ENCODE results near the gene YIF1A. TPM values are rescaled to one million over a fixed set of nuclear protein-coding genes. Genes with fewer than 3 reads are reported as not detected.

The YIF1A gene
- polyA plus RNA-seq, 1 donor from 2014 or later, result 51.2 TPM

DNA sequence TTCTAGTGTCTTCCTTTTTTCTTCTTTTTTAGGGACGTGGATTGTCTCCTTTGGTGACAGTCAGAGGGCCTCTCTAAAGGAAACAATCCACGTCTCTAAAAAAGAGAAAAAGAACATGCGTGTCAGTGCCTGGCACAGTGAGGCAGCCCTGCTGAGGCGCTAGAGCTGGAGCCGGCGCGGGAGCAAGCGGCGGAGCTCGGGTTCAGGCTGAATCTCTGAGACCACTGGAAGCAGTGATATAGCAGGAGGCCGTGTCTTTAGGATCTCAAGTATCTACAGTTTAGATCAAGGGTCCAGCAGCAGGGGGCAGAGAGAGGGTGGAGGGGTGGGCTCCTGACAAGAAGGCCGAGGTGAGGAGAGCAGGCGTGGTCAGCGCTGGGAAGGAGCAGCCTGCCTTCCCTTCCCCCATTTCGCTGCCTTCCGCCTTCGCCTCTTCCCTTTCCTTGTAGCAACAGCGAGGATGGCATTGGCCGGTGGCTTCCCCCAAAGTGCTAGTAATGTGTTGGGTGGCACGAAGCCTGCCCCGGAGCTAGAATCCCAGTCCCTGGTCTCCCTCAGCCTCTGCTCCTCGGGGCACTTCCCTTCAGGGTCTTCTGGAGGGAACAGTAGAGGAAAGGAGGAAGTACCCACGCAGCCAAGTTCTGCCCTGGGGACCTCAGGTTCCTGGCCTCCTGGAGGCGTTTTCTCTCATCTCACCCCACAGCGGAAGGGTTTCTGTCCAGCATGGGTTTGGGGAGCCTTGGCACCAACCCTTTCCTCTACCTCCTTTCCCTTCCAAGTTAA, 48.8 kb downstream of the YIF1A start:
- Histone ChIP-seq H3K9me2 (ENCODE audit: insufficient read depth, low read length) (no peaks in the 10 kb centered on the region), H3K36me3 (ENCODE audit: insufficient read depth, low read length) (no peaks in the 10 kb centered on the region), H3K9me3 (ENCODE audit: low read length) (no peaks in the 10 kb centered on the region), H3K9ac (ENCODE audit: low read length) (no peak overlapping the region), H3K79me2 (replicated peaks; ENCODE audit: insufficient read depth, low read length) (no peaks in the 10 kb centered on the region), H3K27me3 (ENCODE audit: insufficient read depth, low read depth, low read length) (no peaks in the 10 kb centered on the region), H2AFZ (ENCODE audit: low read depth, low read length) (no peak overlapping the region), H3K27ac (ENCODE audit: low read length) (no peak overlapping the region), H3K4me3 (ENCODE audit: low read length) (no peak overlapping the region), H3K4me2 (ENCODE audit: low read length) (no peak overlapping the region), H3F3A (ENCODE audit: insufficient read depth, low read length, poor library complexity, severe bottlenecking) (no peaks in the 10 kb centered on the region), H4K20me1 (ENCODE audit: insufficient read depth) (no peaks in the 10 kb centered on the region)
- TF ChIP-seq POLR2AphosphoS5 (IDR thresholded peaks at IDR 0.05) (no peak), EP300 (conservative IDR thresholded peaks at IDR 0.05; ENCODE audit: poor library complexity, severe bottlenecking) (no peak), SMC3 (conservative IDR thresholded peaks at IDR 0.05; ENCODE audit: poor library complexity) (no peak), TAF1 (IDR thresholded peaks at IDR 0.05; ENCODE audit: low read depth) (no peak), MXI1 (conservative IDR thresholded peaks at IDR 0.05; ENCODE audit: poor library complexity, severe bottlenecking) (no peak), EZH2 (IDR thresholded peaks at IDR 0.05; ENCODE audit: borderline replicate concordance, insufficient read depth, low read length, poor library complexity, severe bottlenecking) (no peak), RAD21 (conservative IDR thresholded peaks at IDR 0.05) (no peak)
- TF ChIP-seq, protein P1, sequence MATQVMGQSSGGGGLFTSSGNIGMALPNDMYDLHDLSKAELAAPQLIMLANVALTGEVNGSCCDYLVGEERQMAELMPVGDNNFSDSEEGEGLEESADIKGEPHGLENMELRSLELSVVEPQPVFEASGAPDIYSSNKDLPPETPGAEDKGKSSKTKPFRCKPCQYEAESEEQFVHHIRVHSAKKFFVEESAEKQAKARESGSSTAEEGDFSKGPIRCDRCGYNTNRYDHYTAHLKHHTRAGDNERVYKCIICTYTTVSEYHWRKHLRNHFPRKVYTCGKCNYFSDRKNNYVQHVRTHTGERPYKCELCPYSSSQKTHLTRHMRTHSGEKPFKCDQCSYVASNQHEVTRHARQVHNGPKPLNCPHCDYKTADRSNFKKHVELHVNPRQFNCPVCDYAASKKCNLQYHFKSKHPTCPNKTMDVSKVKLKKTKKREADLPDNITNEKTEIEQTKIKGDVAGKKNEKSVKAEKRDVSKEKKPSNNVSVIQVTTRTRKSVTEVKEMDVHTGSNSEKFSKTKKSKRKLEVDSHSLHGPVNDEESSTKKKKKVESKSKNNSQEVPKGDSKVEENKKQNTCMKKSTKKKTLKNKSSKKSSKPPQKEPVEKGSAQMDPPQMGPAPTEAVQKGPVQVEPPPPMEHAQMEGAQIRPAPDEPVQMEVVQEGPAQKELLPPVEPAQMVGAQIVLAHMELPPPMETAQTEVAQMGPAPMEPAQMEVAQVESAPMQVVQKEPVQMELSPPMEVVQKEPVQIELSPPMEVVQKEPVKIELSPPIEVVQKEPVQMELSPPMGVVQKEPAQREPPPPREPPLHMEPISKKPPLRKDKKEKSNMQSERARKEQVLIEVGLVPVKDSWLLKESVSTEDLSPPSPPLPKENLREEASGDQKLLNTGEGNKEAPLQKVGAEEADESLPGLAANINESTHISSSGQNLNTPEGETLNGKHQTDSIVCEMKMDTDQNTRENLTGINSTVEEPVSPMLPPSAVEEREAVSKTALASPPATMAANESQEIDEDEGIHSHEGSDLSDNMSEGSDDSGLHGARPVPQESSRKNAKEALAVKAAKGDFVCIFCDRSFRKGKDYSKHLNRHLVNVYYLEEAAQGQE (IDR thresholded peaks at IDR 0.05; ENCODE audit: borderline replicate concordance), result no peak
- TF ChIP-seq, protein P2, sequence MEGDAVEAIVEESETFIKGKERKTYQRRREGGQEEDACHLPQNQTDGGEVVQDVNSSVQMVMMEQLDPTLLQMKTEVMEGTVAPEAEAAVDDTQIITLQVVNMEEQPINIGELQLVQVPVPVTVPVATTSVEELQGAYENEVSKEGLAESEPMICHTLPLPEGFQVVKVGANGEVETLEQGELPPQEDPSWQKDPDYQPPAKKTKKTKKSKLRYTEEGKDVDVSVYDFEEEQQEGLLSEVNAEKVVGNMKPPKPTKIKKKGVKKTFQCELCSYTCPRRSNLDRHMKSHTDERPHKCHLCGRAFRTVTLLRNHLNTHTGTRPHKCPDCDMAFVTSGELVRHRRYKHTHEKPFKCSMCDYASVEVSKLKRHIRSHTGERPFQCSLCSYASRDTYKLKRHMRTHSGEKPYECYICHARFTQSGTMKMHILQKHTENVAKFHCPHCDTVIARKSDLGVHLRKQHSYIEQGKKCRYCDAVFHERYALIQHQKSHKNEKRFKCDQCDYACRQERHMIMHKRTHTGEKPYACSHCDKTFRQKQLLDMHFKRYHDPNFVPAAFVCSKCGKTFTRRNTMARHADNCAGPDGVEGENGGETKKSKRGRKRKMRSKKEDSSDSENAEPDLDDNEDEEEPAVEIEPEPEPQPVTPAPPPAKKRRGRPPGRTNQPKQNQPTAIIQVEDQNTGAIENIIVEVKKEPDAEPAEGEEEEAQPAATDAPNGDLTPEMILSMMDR (IDR thresholded peaks at IDR 0.05; ENCODE audit: poor library complexity, severe bottlenecking), result no peak

DNA sequence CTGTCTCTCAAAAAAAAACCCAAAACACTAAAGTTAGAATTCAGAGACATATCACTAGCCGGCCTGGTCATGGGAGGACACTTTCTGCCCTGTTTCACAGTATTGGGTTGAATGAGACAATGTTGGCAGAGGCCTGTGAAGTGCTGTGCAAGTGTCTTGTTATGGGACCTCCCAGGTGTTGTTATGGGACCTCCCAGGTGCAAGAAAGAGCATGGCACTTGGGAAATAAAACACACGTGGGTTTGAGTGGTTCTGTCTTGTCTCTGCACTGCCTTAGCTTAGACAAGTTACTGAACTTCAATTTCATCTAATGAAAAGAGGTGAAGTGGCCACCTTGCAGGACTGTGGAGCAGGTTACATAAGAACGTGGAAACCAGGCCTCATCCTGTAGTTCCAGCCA, 49.4 kb downstream of the YIF1A start:
- Histone ChIP-seq H3K9me2 (ENCODE audit: insufficient read depth, low read length) (no peaks in the 10 kb centered on the region), H3K36me3 (ENCODE audit: insufficient read depth, low read length) (no peaks in the 10 kb centered on the region), H3K27ac (ENCODE audit: low read length) (no peak overlapping the region), H4K20me1 (ENCODE audit: insufficient read depth) (no peaks in the 10 kb centered on the region), H2AFZ (ENCODE audit: low read depth, low read length) (no peak overlapping the region), H3F3A (ENCODE audit: insufficient read depth, low read length, poor library complexity, severe bottlenecking) (no peaks in the 10 kb centered on the region), H3K9ac (ENCODE audit: low read length) (no peak overlapping the region), H3K4me2 (ENCODE audit: low read length) (no peak overlapping the region), H3K79me2 (replicated peaks; ENCODE audit: insufficient read depth, low read length) (no peaks in the 10 kb centered on the region), H3K4me3 (ENCODE audit: low read length) (no peak overlapping the region), H3K27me3 (ENCODE audit: insufficient read depth, low read depth, low read length) (no peaks in the 10 kb centered on the region), H3K9me3 (ENCODE audit: low read length) (no peaks in the 10 kb centered on the region)
- TF ChIP-seq, protein P2 (IDR thresholded peaks at IDR 0.05; ENCODE audit: poor library complexity, severe bottlenecking), result no peak
- no peak for TF ChIP-seq POLR2AphosphoS5 (IDR thresholded peaks at IDR 0.05)
- no peak for TF ChIP-seq SMC3 (conservative IDR thresholded peaks at IDR 0.05; ENCODE audit: poor library complexity)
- TF ChIP-seq RAD21 (conservative IDR thresholded peaks at IDR 0.05), result no peak
- no peak for TF ChIP-seq MXI1 (conservative IDR thresholded peaks at IDR 0.05; ENCODE audit: poor library complexity, severe bottlenecking)
- no peak for TF ChIP-seq EP300 (conservative IDR thresholded peaks at IDR 0.05; ENCODE audit: poor library complexity, severe bottlenecking)
- no peak for TF ChIP-seq TAF1 (IDR thresholded peaks at IDR 0.05; ENCODE audit: low read depth)
- TF ChIP-seq, protein P1 (IDR thresholded peaks at IDR 0.05; ENCODE audit: borderline replicate concordance), result no peak
- no peak for TF ChIP-seq EZH2 (IDR thresholded peaks at IDR 0.05; ENCODE audit: borderline replicate concordance, insufficient read depth, low read length, poor library complexity, severe bottlenecking)

All from neural cell (in vitro differentiated cells).